NCI-H526 (cell line): Measurements from ENCODE around the gene TENM4.
"Not testable (repeated sequence)": the region's sequence is repeated elsewhere in the genome, so short reads cannot be mapped to it uniquely, and the experiment has no call there.

Source experiments
- DNase-seq, 2 experiments: peaks; one replicate each; lab custom pipeline; 2025; lab: John Stamatoyannopoulos, UW

TENM4 gene

DNA sequence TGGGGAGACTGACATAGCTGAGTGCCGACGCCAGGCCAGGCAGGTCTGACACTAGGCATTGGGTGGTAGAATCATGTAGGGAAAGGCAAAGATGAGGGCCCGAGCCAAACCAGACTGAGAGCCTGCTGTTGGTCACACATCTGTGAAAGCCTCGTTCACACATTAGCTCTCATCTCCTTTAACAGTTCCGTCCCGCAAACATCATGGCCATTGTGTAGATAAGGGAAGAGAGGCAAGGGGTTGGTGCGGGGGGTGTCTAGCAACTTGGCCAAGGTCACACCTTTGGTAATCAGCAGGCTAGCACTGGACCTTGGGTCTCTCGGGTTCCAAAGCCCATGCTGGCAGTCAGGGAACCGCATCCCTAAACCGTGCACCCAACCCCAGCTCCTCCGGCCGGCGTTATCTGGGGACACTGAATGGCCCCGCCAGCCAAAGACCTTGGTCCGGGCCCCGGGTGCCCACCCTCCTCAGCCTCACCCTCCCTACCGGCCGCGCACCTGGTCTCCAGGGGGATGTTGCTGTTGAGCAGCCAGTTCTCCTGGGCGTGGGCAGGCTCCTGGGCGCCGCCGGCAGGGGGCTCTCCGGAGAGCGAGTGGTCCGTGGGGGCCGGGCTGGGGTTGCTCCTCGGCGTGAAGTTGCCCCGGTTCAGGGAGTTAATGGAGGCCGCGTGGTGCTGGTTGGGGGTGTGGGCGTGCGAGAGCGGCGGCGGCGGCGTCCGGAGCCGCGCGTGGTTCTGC lies 537.9 kb downstream of the TENM4 start:
- DNase-seq: no peak

DNA sequence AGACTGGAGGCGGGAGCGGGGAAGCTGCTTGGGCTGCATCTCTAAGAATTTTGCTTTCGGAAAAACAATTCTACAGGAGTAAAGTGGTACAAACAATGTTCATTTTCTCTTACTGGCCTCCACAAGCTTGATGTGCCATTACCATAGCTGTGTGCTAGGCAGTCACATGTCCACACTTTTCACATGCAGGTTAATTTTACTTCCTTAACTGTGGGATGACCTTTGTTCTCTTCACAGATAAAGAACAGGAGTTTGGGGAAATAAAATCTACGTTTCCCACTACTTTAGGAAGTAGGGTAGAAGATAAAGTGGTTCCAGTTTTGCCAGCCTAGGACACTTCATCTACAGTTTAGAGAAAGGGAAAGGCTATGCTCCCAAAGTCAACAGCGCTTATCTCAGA lies 539.0 kb downstream of the TENM4 start:
- DNase-seq: no peak

DNA sequence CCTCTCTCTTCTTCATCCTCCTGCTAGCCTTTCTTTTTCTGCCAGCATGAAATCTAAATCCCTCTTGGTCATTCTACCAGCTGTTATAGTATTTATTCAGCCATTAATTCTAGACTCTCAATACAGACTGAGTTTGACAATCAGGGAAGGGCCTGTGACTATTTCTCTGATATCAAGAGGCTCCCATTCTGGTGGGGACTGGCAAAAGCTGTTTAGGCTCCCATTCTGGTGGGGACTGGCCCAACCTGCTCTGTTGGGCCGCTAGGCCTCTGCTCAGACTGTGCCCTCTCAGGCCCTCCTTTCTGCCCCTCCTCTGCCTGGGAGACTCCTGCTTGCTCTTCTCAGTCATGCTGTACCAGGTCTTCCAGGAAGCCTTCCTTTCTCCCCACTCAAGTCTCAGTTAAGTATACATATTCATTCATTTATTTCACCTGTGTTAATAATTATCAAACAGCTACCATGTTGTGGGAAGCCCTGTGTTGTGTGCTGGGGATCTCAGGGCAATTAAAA lies 542.5 kb downstream of the TENM4 start:
- DNase-seq: no peak

DNA sequence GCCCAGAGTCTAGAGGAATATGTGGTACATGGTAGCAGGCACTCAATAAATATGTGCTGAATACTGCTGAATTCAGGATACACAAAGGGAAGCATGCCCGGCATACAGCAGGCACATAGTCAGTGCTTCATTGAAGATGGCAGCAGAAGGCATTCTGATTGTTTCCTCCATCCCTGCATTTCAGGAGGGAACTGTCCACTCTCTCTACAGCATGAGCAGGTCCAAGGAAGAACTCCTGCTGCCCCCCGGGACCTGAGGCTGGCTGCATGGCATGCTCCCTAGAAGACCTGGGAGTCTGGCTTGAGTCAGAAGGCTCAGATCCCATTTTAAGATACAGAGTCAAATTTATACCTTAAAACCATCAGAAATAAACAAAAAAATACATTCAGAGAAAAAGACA lies 546.8 kb downstream of the TENM4 start:
- DNase-seq: no peak

DNA sequence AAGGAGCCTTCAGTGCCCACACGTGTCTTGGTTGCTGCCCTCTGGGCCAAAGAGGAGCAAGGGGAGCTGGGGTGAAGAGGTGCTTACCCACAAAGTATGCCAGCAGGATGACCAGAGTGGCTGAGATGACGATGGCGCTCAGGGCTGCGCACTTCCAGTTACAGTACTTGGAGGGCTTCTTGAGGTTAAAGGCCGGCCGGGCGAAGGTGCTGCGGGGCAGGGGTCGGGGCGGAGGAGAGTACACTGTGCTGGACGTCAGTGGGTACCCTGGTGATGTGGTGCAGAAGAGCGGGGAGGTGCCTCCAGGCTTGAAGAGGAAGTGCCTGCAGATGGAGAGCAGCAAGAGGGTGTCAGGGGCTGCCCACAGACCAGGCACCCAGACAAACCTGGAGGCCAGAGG lies 551.1 kb downstream of the TENM4 start:
- no peak for DNase-seq

DNA sequence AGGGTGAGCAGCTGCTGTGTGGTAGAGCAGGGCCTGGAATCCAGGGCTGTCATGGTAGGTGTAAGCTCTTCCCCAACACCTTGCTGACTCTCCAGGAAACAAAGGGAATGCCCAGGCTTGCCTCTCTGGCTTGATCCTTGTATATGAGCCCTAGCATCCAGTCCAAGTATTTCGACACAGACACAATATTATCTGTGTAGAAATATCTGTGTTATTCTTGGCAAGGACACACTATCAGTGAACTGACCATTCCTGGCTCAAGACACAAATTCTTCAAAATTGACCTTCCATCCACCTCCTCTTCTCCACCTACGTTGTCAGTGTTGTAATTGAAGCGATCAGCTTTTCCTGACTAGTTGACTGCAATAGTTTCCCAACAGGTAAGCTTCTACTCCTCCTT lies 554.2 kb downstream of the TENM4 start:
- DNase-seq: no peak

DNA sequence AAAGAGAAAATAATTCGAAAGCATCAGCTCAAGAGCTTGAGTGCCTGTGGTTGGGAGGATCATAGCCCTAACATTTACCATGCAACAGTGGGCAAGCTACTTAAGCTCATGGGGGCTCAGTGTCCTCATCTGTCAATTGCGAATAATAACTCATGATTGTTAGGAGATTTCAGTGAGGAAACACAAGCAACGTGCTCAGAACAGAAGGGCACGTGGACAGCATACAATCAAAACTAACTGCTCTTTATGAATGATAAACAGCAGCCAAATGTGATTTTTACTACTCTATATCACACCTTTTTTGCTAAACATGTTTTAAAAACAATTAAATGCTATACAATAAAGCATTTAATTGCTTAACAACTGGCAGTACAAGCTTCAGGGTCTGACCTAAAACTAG lies 556.1 kb downstream of the TENM4 start:
- DNase-seq: no peak

DNA sequence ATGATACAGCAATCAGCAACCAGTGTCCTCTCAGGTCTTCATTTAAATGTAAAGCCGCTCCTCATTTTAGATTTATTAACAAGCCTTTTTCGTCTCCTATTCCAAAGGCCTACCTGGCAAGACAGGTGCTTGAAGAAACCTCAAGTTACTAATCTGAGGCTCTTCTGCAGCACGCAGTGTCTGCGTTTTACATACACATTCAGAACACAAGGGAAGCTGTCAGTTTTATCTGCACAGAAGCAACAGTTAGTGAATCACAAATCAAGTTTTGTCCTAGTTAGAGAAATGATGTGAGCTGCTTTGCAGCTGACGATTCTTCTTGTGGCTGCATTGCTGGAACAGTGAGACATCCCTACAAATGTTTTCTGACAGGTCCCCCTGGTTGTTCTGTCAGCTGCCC lies 557.3 kb downstream of the TENM4 start:
- DNase-seq: no peak

DNA sequence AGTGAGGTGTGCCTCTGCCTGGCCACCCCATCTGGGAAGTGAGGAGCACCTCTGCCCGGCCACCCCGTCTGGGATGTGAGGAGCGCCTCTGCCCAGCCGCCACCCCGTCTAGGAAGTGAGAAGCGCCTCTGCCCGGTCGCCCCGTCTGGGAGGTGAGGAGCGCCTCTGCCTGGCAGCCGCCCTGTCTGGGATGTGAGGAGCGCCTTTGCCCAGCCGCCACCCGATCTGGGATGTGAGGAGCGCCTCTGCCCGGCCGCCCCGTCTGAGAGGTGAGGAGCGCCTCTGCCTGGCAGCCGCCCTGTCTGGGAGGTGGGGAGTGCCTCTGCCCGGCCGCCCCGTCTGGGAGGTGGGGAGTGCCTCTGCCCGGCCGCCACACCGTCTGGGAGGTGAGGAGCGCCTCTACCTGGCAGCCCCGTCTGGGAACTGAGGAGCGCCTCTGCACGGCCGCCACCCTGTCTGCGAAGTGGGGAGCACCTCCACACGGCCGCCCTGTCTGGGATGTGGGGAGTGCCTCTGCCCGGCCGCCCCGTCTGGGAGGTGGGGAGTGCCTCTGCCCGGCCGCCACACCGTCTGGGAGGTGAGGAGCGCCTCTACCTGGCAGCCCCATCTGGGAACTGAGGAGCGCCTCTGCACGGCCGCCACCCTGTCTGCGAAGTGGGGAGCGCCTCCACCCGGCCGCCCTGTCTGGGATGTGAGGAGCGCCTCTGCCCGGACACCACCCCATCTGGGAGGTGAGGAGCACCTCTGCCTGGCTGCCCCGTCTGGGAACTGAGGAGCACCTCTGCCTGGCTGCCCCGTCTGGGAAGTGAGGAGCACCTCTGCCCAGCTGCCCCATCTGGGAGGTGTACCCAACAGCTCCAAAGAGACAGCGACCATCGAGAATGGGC lies 561.5 kb downstream of the TENM4 start:
- not testable (repeated sequence) for DNase-seq

DNA sequence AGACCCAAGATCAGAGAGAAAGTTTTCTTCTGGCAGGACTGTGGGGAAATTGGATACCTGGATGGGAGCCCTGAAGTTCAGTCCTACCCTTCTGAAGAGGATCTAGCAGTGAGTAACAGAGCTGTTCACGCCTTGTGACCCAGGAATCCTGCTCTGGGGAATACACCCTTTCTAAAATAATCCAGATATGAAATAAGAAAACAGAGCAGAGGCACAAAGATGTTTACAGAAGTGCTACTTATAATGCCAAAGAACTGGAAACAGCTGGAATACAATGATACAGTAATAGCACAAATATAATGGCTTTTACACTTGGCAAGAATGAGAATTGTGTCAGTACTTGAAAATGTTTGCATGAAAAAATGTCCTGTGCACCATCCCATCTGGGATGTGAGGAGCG lies 562.2 kb downstream of the TENM4 start:
- no peak for DNase-seq

DNA sequence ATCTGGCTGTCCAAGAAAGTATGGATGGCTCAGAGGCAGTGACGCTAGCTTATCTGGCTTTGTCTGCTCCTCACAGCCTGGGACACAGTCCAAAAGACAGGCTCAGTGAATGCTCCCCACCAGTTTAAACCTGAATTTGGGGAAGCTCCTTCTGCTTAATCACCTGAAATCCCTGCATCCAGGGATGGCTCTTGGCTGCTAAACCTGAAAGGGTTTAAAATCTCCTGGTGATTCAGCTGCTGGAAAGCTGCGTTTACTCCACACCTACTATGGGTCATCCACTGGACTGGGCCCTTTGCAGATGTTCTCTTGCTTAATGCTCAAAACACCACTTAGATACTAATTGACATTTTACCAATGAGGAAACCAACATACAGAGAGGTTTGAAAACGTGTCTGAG lies 564.2 kb downstream of the TENM4 start:
- no peak for DNase-seq

DNA sequence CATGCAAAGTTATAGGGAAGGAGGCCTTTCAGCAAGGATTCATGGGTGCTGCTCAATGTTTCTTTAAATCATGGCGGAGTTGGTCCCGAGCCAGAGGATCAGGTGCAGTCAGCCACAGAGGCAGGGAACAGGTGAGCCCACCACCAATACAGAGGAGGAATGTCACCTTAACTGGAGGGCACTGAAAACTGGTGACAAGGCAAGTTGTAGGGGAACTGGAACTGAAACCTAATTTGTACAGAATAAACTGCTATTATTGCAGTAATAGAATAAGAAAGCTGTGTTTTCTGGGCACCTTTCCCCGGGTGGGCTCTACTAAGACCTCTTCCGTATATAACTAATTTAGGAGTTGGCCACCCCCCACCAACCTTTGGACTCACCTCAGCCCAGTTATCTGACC lies 570.2 kb downstream of the TENM4 start:
- DNase-seq: no peak

DNA sequence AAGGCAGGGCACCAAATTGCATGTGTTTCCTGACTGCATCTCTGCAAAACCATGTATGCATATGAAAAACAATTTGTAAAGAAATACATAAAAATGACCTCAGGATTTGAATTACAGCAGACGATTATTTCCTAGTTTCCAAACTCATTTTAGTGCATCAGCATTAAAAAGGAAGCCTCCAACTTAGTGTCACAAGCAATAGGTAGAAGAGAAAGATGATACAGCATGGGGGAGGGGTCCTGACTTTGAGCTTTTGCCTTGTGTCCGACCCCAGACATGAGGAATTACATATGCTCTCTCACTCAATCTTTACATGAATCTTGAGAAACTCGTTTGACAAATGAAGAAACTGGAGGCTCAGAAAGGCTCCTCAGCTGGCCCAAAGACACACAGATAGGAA lies 571.5 kb downstream of the TENM4 start:
- DNase-seq: peak in 1 of 2 experiments; percentile 18

DNA sequence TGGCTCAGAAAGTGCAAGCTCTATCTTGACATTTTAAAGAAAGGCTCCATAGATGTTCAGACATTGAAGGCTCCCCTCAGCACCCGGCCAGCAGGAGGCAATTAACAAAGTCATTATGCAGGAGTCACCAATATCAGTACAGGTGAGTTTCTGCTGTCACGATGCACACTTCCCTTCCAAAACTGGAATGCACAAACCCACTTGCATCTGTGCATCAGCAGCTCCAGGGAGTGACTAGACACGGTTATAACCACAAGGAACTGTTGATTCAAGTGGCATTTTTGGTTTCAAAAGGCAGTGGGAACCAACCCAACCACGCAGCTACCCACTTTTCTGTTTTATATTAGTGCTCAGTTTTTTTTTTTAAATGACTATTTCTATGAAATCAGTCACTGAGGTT lies 572.3 kb downstream of the TENM4 start:
- DNase-seq: no peak

DNA sequence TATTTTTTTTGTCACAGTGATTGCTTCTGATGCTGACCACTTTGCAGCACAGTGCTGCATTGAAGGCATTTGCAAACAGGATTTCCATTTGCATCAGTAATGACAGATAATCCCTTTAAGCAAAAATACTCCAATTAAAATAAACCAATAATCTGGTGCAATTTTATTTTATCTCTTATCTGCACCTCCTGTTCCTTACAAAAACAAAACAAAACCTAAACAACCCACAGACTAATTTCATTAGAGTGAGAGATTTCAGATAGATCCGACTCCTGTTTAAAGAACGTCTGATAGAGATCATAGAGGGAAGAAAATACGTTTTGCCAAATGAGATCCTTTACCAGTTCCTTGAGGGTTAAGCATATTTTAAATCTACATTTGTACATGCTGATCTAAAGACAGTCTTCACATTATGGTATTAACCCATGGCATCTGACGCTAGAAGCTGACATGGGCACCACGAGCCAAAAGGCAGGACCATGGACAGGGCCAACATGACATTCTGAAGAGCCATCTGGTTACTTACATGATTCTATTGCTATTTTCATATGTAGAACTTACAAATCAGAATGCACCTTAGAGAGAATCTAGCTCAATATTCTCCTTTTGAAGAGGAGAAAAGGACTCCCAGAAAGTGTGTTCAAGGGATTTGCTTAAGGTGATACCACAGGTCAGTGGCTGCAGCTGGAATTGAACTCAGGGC lies 580.0 kb downstream of the TENM4 start:
- DNase-seq: no peak

DNA sequence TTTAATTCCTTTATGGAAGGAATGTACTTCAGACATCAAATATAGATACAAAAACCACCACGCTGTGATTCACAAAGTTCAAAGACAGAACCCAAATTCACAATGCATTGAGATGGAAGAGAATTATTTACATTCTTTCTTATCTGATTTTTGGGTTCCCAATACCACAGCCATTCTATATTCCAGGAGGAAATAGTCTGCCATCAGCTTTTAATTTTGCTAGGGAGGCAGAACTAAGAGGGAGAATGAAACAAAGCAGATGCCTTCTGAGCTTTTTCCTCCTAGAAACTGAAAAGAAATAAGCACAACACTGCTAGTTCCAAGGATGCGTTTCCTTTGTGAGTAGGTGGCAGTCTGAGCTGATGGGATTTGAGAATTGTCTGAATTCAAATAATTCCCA lies 583.1 kb downstream of the TENM4 start:
- no peak for DNase-seq

DNA sequence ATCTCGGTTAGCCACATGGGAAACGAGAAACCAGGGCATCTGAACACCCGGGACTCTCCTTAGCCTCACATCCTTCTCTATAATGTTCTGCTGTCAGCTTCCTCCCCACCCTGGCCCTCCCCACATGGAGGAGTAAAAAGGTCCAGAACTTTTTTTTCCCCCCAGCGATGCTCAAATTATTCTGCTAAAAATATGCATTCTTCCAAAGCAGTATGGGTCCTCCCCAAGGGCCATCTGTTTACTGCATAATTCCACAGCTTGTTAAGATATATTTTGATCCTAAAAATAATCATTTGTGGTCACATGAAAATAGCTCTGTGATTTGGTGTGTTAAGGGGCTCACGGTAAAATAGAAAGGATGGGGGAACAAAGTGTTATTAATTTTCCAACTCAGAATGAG lies 584.6 kb downstream of the TENM4 start:
- no peak for DNase-seq

DNA sequence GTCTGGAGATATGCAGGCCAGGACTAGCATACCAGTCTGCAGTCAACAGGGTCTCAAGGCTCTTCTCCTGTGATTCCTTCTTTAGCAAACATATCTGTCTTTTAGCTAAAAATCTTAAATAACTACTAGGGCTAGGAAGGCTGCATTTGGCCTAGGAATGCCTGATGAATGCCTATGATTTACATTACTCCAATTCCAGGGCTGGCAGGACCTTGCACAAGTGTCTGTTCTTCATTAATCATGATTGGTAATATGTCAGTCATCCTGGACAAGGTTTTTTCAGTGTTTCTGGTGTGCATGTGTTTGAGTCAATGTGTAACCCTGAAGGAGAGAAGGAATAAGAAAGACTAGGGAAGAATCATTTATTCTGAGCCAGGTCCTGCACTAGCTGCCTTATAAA lies 585.7 kb downstream of the TENM4 start:
- DNase-seq: no peak

DNA sequence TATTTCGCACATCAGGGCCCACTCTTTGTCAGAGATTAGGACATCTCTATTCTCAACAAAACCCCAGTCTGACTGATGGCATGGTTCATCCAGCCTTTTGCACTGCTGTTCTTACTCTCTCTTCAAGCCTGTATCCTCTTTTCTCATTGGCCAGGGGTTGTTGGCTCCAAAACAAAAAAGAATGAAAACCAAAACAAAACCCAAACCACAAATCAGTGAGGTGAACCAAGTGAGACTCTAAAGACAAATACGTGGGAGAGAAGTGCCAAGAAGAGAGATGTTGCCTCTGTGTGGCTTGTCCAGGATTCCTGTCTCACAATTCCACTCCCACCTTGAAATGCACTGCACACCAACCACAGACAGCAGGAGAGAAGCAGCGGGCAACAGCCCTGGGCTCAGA lies 587.3 kb downstream of the TENM4 start:
- DNase-seq: no peak

DNA sequence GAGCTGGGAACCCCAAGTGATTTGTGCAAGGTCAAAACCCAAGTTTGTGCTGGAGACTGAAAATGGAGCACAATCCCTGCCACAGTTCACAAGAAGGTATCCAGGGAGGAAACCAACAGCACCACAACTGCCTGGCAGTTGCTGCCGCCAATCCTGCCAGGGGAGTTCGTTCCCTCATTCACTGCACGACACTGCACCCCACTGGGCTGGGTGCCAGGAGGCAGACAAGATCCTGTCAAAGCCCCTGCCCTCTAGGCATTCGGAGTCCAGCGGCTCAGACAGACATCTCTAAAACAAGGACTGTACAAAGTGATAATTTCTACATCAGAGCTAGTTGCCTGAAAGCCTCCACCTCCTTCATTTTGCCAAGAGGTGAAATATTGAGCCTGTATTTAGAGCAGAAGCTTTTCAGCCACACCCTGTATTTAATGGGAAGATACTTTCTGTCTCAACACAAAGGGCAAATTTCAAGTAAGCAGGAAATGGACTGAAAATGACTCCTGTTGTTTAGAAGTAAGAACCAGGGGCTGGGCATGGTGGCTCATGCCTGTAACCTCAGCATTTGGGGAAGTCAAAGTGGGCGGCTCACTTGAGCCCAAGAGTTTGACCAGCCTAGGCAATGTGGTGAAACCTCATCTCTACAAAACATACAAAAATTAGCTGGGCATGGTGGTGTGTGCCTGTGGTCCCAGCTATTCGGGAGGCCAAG lies 588.8 kb downstream of the TENM4 start:
- no peak for DNase-seq

DNA sequence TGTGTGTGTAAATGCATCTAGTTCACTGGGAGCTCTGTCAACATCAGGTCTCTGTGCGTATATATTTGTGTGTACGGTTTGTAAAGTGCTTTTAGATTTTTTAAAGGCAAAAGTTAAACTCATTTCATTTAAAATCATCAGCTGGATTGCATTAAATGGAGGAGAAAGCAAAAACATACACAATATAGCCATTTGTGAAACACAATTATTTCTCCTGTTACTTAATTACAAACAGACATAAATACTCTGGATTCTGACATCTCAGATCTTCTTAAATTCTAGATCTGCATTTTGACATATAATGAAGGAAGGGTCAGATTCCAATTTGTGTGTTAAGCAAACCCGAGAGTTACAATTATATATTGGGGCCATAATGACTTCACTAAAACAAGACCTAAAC lies 590.8 kb downstream of the TENM4 start:
- no peak for DNase-seq

DNA sequence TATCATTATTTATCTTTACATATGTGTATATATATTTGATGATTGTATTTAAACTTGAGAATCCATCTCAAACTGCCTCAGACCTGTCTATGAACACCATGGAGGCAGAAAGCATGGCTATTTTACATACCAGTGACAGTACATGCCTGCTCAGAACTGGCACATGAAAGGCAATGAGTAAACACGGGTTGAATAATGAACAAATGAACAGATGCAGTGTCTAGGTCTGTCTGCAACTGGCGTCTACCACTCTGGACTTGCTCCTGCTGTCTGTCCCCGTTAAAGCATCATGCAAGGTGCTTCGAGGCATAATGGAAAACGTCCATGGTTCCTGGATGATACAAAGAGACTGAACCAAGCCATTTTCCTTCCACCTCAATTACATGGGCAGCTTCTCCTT lies 594.6 kb downstream of the TENM4 start:
- DNase-seq: no peak
